Measurements from ENCODE around the gene SYNE2.

The SYNE2 gene

GRCh38 chr14:63962906-63963305 lies 110.1 kb downstream of the SYNE2 start:
- DNase-seq, result no peak

- DNase-seq, result no peak
Observed at GRCh38 chr14:63963439-63963838, 110.6 kb downstream of the SYNE2 start.

GRCh38 chr14:63964113-63964512 lies 111.3 kb downstream of the SYNE2 start:
- DNase-seq, result no peak

GRCh38 chr14:63966407-63966806 lies 113.6 kb downstream of the SYNE2 start:
- DNase-seq, result no peak

GRCh38 chr14:63972323-63972932 lies 119.6 kb downstream of the SYNE2 start:
- DNase-seq, result no peak

- DNase-seq, result peak; percentile 9
Observed at GRCh38 chr14:63974176-63974575, 121.4 kb downstream of the SYNE2 start.

GRCh38 chr14:63981569-63981968 lies 128.8 kb downstream of the SYNE2 start:
- no peak for DNase-seq

GRCh38 chr14:63982156-63982555 lies 129.4 kb downstream of the SYNE2 start:
- no peak for DNase-seq

- no peak for DNase-seq
Observed at GRCh38 chr14:63982629-63983028, 129.8 kb downstream of the SYNE2 start.

GRCh38 chr14:63986789-63987533 lies 134.2 kb downstream of the SYNE2 start:
- DNase-seq, result no peak

GRCh38 chr14:63988579-63988978 lies 135.8 kb downstream of the SYNE2 start:
- DNase-seq, result no peak

GRCh38 chr14:63991833-63992232 lies 139.0 kb downstream of the SYNE2 start:
- DNase-seq, result no peak

- DNase-seq, result no peak
Observed at GRCh38 chr14:63992858-63993257, 140.1 kb downstream of the SYNE2 start.

- DNase-seq, result no peak
Observed at GRCh38 chr14:63993992-63994391, 141.2 kb downstream of the SYNE2 start.

GRCh38 chr14:63995285-63995684 lies 142.5 kb downstream of the SYNE2 start:
- DNase-seq, result no peak

GRCh38 chr14:63996016-63996415 lies 143.2 kb downstream of the SYNE2 start:
- DNase-seq, result no peak

GRCh38 chr14:63996625-63997220 lies 143.9 kb downstream of the SYNE2 start:
- no peak for DNase-seq

GRCh38 chr14:64000749-64001148 lies 147.9 kb downstream of the SYNE2 start:
- DNase-seq, result no peak

GRCh38 chr14:64005822-64006221 lies 153.0 kb downstream of the SYNE2 start:
- DNase-seq, result no peak

GRCh38 chr14:64008016-64008415 lies 155.2 kb downstream of the SYNE2 start:
- no peak for DNase-seq

GRCh38 chr14:64012003-64012402 lies 159.2 kb downstream of the SYNE2 start:
- no peak for DNase-seq

GRCh38 chr14:64012720-64013119 lies 159.9 kb downstream of the SYNE2 start:
- DNase-seq, result no peak

GRCh38 chr14:64025479-64025878 lies 172.7 kb downstream of the SYNE2 start:
- DNase-seq, result no peak

GRCh38 chr14:64026600-64026999 lies 173.8 kb downstream of the SYNE2 start:
- no peak for DNase-seq

All from NCI-H524 treated with DMSO at 0.1 percent for 48 hours (cell line).